Gastroesophageal sphincter (tissue), 3 donors: ENCODE data around the gene KIFAP3.

Experiments used
- CTCF ChIP-seq, 4 experiments: fragments of 200-600 bp in 2 of 4; fragments of 450-650 bp in 2 of 4; sonication (generic) in 1 of 4; IDR thresholded peaks; one replicate each; pipeline ENCODE4 v1.5.1; 2017 to 2019; ENCODE audit warnings: antibody characterized with exemption in 4 of 4, mild to moderate bottlenecking in 2 of 4, moderate library complexity in 2 of 4
- POLR2A ChIP-seq, 2 donors: fragments of 450-650 bp; IDR thresholded peaks; one replicate each; pipeline ENCODE4 v1.6.1; 2017; ENCODE audit warnings: antibody characterized with exemption in 2 of 2, mild to moderate bottlenecking in 2 of 2, moderate library complexity in 1 of 2
- POLR2AphosphoS5 ChIP-seq: sonication (generic); formaldehyde crosslinking; IDR thresholded peaks from one replicate; pipeline ENCODE4 v1.6.1; 2017; ENCODE audit warnings: antibody characterized with exemption

GRCh38 chr1:169945181-169945580 lies 129.3 kb downstream of the KIFAP3 start:
- TF ChIP-seq CTCF (IDR thresholded peaks at IDR 0.05) (no peak), POLR2AphosphoS5 (no peak), POLR2A (IDR thresholded peaks at IDR 0.05) (no peak)
